ENCODE measurements around the gene LRRC4. TPM values are rescaled to one million over a fixed set of nuclear protein-coding genes. Genes with fewer than 3 reads are reported as not detected.

LRRC4 gene
- total and polyA plus RNA-seq, 7 donors: 0.39 to 5.0 (median 2.7) TPM

DNA sequence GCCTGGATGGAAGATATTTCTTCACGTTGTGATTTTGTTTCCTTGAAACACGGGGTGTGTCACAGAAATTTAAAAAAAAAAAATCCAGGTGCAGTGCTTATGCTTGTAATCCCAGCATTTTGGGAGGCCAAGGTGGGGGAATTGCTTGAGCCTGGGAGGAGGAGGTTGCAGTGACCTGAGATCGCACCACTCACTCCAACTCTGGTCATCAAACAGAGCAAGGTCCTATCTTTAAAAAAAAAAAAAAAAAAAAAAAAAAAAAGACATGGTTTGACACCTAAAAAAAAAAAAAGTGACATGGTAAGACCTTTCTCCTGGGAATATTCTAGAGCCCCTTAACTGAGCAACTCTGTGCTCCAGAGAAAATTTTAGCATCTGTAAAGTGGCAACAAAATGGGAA lies 9.0 kb upstream of the LRRC4 start:
- TF ChIP-seq, protein P1, sequence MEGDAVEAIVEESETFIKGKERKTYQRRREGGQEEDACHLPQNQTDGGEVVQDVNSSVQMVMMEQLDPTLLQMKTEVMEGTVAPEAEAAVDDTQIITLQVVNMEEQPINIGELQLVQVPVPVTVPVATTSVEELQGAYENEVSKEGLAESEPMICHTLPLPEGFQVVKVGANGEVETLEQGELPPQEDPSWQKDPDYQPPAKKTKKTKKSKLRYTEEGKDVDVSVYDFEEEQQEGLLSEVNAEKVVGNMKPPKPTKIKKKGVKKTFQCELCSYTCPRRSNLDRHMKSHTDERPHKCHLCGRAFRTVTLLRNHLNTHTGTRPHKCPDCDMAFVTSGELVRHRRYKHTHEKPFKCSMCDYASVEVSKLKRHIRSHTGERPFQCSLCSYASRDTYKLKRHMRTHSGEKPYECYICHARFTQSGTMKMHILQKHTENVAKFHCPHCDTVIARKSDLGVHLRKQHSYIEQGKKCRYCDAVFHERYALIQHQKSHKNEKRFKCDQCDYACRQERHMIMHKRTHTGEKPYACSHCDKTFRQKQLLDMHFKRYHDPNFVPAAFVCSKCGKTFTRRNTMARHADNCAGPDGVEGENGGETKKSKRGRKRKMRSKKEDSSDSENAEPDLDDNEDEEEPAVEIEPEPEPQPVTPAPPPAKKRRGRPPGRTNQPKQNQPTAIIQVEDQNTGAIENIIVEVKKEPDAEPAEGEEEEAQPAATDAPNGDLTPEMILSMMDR (IDR thresholded peaks at IDR 0.05): no peak
- no peaks in the 10 kb centered on the region for H3K4me1 ChIP-seq
- H3K27me3 ChIP-seq (ENCODE audit: insufficient read depth in 3 of 3, low read length in 2 of 3): no peaks in the 10 kb centered on the region
- WGBS, 3 donors: 82 to 91% (median 88%) methylated on average over 3 of the region's 3 CpGs
- no peak overlapping the region for H3K27ac ChIP-seq
- no peaks in the 10 kb centered on the region for H3K36me3 ChIP-seq (ENCODE audit: insufficient read depth in 1 of 2, low read depth in 1 of 2)
- DNase-seq (no peak), ATAC-seq (no peak)
- no peaks in the 10 kb centered on the region for H3K9me3 ChIP-seq
- intact Hi-C loops (cut with DNase I): no loop called here
- no peak overlapping the region for H3K4me3 ChIP-seq

DNA sequence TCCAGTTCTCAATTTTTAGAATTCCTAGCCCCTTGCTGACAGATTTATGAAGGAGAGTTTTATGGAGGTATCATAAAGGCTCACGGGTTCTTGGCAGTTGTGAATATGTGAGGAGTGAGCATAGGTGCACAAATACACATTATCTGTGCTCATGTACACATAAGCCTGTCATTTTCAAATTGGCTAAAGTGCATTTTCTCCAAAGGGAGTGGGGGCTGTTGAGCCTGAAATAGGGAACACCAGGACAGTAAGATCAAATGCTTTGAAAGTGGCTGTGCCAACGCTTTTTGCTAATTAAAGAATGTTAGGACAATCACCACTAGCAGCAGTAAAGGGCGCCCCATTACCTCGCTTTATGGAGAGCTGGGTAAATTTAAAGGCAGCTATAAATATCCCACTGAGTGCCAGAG lies 8.3 kb upstream of the LRRC4 start:
- H3K4me1 ChIP-seq: peaks cover 6% of the 10 kb centered on the region
- DNase-seq (no peak), ATAC-seq (no peak)
- H3K9me3 ChIP-seq: no peaks in the 10 kb centered on the region
- no peak overlapping the region for H3K27ac ChIP-seq
- TF ChIP-seq, protein P1 (IDR thresholded peaks at IDR 0.05): no peak
- H3K27me3 ChIP-seq (ENCODE audit: insufficient read depth in 3 of 3, low read length in 2 of 3): no peaks in the 10 kb centered on the region
- no peaks in the 10 kb centered on the region for H3K36me3 ChIP-seq (ENCODE audit: insufficient read depth in 1 of 2, low read depth in 1 of 2)
- intact Hi-C loops (cut with DNase I): no loop called here
- 86 to 93% (median 91%) methylated on average over 4 of the region's 4 CpGs for WGBS, 3 donors
- H3K4me3 ChIP-seq: no peak overlapping the region

DNA sequence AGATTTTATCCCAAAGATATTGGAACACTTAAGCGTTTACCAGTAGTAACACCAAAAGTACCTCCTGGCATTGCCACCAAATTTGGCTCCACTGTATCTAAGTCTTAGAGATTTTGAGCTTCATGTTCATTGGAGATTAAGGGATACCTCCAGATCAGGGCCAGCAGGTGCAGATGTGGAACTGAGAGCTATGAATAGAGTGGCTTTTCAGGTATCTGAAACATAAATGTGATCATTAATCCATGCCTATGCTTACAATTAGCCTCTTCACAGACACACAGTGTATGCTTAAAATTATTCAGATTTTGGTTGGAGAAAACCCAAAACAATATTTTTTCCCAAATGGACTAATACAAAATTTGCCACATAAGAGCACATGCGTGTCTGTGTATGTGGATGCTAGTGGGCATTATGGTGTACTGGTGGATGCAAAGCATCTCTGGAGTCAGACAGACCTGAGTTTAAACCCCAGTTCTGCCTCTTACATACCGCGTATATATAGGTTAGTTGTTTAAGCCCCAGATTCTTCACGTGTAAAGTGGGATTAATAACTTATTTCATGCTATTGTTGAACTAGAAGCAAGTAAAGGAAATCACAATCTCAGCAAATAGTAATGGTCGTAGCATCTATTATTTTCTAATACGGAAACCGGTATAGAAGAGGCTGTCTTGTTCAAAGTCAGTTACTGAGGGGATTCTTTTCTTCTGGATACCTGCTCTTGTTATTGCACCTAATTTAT lies 6.8 kb upstream of the LRRC4 start:
- no peak for DNase-seq
- WGBS, 3 donors: 96 to 98% (median 97%) methylated on average over 8 of the region's 8 CpGs
- H3K36me3 ChIP-seq (ENCODE audit: insufficient read depth in 1 of 2, low read depth in 1 of 2): no peaks in the 10 kb centered on the region
- intact Hi-C loops (cut with DNase I): no loop called here
- no peaks in the 10 kb centered on the region for H3K27me3 ChIP-seq (ENCODE audit: insufficient read depth in 3 of 3, low read length in 2 of 3)
- TF ChIP-seq, protein P1 (IDR thresholded peaks at IDR 0.05): no peak
- ATAC-seq: no peak
- H3K9me3 ChIP-seq: no peaks in the 10 kb centered on the region
- H3K4me1 ChIP-seq: peaks cover 6% of the 10 kb centered on the region
- no peak overlapping the region for H3K27ac ChIP-seq
- H3K4me3 ChIP-seq: no peak overlapping the region

DNA sequence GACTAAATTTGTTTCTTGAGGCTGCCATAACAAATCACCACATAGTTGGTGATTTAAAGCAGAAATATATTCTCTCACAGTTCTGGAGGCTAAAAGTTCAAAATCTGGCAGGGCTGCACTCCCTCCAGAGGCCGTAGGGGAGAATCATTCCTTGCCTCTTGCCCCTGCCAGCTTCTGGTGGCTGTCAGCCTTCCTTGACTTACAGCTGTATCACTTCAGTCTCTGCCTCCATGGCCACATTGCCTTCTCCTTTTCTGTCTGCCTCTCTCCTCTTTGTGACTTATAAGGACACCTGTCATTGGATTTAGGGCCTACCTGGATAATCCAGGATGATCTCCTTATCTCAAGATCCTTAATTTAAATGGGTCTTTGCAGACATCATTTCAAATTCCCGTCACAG lies 5.8 kb upstream of the LRRC4 start:
- TF ChIP-seq, protein P1 (IDR thresholded peaks at IDR 0.05): no peak
- no peak overlapping the region for H3K27ac ChIP-seq
- H3K36me3 ChIP-seq (ENCODE audit: insufficient read depth in 1 of 2, low read depth in 1 of 2): no peaks in the 10 kb centered on the region
- H3K9me3 ChIP-seq: no peaks in the 10 kb centered on the region
- intact Hi-C loops (cut with DNase I): no loop called here
- no peaks in the 10 kb centered on the region for H3K27me3 ChIP-seq (ENCODE audit: insufficient read depth in 3 of 3, low read length in 2 of 3)
- DNase-seq (no peak), ATAC-seq (no peak)
- peaks cover 6% of the 10 kb centered on the region for H3K4me1 ChIP-seq
- 87 to 98% (median 94%) methylated on average over 2 of the region's 2 CpGs for WGBS, 3 donors
- H3K4me3 ChIP-seq: no peak overlapping the region

All from psoas muscle (tissue), 8 donors.